Bronchial epithelial cell (primary cell): ENCODE data around the gene DDX6. TPM values are rescaled to one million over a fixed set of nuclear protein-coding genes. Genes with fewer than 3 reads are reported as not detected.
"Not testable (repeated sequence)": the region's sequence is repeated elsewhere in the genome, so short reads cannot be mapped to it uniquely, and the experiment has no call there.

Experiments used
- DNase-seq: peaks from one replicate; pipeline ENCODE4 v3.0.0-alpha.2; 2010; ENCODE audit warnings: low read depth
- FAIRE-seq: peaks from 2 replicates; lab custom pipeline; 2011; peaks lifted over from hg19 to GRCh38; lab: Jason Lieb, UNC
- H3K27me3 ChIP-seq: 2 replicates; pipeline ENCODE4 v1.5.1; 2011; ENCODE audit warnings: low read length; ENCODE audit not compliant: control insufficient read depth, insufficient read depth
- H3K36me3 ChIP-seq: 2 replicates; pipeline ENCODE4 v1.5.1; 2011; ENCODE audit warnings: low read length; ENCODE audit not compliant: control insufficient read depth, insufficient read depth
- H3K4me3 ChIP-seq: 2 replicates; pipeline ENCODE4 v1.5.1; 2011; ENCODE audit warnings: mild to moderate bottlenecking, low read depth, low read length, control low read depth
- CTCF ChIP-seq: IDR thresholded peaks from 2 replicates; pipeline ENCODE4 v1.5.1; 2011; ENCODE audit warnings: mild to moderate bottlenecking, moderate library complexity, low read length, control low read depth, inconsistent platforms; ENCODE audit not compliant: insufficient read depth, severe bottlenecking
- total RNA-seq: library from RNA; depleted of rRNA; stranded (reverse); fragments of >200 nt; gene quantifications from 2 replicates; pipeline ENCODE4 v1.2.1, GENCODE V29; 2014

DDX6 gene
- total RNA-seq, 1 donor from 2014 or later = 87.9 TPM

DNA sequence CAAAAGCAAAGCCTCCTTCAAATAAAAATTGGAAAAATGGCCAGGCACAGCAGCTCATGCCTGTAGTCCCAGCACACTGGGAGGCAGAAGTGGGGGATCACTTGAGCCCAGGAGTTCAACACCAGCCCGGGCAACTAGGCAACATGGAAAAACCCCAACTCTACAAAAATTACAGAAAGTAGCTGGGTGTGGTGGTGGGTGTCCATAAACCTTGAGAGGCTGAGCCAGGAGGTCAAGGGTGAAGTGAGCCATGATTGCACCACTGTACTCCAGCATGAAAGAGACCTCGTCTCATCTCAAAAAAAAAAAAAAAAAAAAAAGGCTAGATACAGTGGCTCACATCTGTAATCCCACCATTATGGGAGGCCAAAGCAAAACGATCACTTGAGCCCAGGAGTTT, 22.3 kb downstream of the DDX6 start:
- no peak for FAIRE-seq
- H3K4me3 ChIP-seq = no peak overlapping the region
- H3K27me3 ChIP-seq = no peaks in the 10 kb centered on the region

DNA sequence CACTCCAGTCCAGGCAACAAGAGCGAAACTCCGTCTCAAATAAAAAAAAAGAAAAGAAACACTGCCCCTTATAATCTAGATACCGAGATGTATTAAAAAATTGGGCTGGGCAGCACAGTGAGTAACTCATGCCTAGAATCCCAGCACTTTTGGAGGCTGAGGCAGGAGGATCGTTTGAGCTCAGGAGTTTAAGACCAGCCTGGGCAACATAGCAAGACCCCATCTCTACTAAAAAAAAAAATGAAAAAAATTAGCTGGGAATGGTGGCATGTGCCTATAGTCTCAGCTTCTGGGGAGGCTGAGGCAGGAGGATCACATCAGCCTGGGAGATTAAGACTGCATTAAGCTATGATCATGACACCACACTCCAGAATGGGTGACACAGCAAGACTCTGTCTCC, 24.9 kb downstream of the DDX6 start:
- DNase-seq = no peak
- no peak for FAIRE-seq
- no peaks in the 10 kb centered on the region for H3K27me3 ChIP-seq
- H3K36me3 ChIP-seq = peaks cover 4% of the 10 kb centered on the region
- TF ChIP-seq CTCF = no peak
- no peak overlapping the region for H3K4me3 ChIP-seq

More for the DNA sequence above, 22.3 kb downstream of the DDX6 start:
- no peak for DNase-seq
- H3K36me3 ChIP-seq = peaks cover 4% of the 10 kb centered on the region
- no peak for TF ChIP-seq CTCF

DNA sequence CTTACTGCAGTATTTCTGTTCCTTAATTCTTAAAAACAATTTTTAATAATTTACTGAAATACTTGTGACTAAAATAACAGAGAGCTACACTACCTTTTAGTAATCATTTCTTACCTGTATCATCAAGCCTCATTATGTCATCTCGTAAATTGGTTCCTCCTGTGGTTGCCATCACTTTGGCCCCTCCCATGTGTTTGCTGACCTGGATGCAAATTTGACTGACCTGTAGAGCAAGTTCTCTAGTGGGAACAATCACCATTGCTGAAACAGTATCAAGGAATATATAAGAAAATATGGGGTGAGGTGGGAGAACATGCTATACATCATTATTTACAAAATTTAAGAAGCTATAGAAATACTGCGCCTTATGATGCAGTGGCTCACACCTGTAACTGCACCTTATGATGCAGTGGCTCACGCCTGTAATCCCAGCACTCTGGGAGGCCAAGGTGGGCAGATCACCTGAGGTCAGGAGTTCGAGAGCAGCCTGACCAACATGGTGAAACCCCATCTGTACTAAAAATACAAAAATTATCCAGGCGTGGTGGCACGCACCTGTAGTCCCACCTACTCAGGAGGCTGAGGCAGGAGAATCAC, 25.8 kb downstream of the DDX6 start:
- H3K36me3 ChIP-seq = not testable (repeated sequence)

GRCh38 chr11:118763041-118763440, 27.9 kb downstream of the DDX6 start:
- Histone ChIP-seq H3K27me3 (no peaks in the 10 kb centered on the region), H3K4me3 (no peak overlapping the region), H3K36me3 (peaks cover 4% of the 10 kb centered on the region)
- DNase-seq (no peak), FAIRE-seq (no peak)
- no peak for TF ChIP-seq CTCF

More for the DNA sequence above, 25.8 kb downstream of the DDX6 start:
- not testable (repeated sequence) for DNase-seq, H3K4me3 ChIP-seq, FAIRE-seq, H3K27me3 ChIP-seq

DNA sequence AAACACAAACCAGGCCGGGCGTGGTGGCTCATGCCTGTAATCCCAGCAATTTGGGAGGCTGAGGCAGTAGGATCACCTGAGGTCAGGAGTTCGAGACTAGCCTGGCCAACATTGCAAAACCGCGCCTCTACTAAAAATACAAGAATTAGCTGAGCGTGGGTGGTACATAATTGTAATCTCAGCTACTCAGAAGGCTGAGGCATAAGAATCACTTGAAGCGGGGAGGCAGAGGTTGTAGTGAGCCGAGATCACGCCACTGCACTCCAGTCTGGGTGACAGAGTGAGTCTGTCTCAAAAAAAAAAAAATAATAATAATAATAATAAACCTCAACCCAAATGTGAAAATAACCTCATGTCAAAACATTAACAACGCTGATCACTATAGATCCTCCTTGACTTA, 29.0 kb downstream of the DDX6 start:
- FAIRE-seq, DNase-seq, H3K4me3 ChIP-seq, H3K36me3 ChIP-seq, H3K27me3 ChIP-seq: not testable (repeated sequence)

DNA sequence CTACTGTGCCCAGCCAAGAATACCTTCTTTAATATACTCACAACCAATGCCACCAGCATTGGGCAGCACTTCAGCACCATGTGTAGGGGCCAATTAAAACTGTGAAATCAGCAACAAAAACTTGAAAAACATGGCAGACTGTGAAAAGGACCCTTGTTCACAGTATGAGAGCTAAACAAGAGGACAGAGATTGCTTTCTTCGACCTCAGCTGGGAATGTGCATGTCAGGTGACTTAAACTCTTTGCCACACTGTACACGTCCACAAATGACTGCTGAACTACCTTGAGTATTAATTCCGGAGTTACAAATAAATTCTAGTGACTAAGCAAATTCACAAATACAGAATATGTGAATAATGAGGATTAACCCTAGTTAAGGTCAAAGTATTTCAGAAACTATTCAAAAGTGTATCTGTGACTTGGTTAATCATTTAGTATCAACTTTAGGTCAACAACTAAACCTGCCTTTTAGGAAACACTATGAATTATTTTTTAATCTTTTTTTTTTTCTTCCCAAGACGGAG, 33.0 kb downstream of the DDX6 start:
- TF ChIP-seq CTCF = no peak
- no peak overlapping the region for H3K4me3 ChIP-seq
- no peaks in the 10 kb centered on the region for H3K27me3 ChIP-seq
- DNase-seq = no peak
- peaks cover 13% of the 10 kb centered on the region for H3K36me3 ChIP-seq
- no peak for FAIRE-seq

DNA sequence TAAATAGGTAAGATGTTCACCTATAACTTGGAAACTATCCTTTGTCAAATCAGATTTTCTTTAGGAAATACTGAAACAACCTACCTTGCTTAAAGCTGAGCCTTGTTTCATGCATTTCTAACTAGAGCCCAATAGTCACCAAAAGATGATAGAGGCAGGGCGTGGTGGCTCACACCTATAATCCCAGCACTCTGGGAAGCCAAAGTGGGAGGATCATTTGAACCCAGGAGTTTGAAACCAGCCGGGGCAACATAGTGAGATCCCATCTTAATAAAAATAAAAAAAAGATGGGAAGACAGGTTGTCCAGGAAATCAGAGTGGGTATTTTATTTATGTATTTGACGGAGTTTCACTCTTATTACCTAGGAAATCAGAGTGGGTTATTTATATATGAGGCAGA, 38.3 kb downstream of the DDX6 start:
- Histone ChIP-seq H3K36me3 (peaks cover 19% of the 10 kb centered on the region), H3K4me3 (no peak overlapping the region), H3K27me3 (no peaks in the 10 kb centered on the region)
- FAIRE-seq (no peak), DNase-seq (no peak)
- TF ChIP-seq CTCF = no peak
